CD4-positive, alpha-beta T cell (primary cell): ENCODE data around the gene A1BG. TPM values are rescaled to one million over a fixed set of nuclear protein-coding genes. Genes with fewer than 3 reads are reported as not detected.

ENCODE experiments used
- ATAC-seq: fragments of 200-7000 bp; cut with Tn5 transposase; one replicate; pipeline ENCODE4 v1.10.0; 2022; ENCODE audit warnings: mild to moderate bottlenecking; ENCODE audit not compliant: poor library complexity
- CTCF ChIA-PET: fragments of 350-600 bp; sonication (Branson Sonifier 250); formaldehyde crosslinking; loops from one replicate; lab custom pipeline; 2021; ENCODE audit warnings: antibody characterized with exemption, inconsistent platforms; lab: Charles Lee
- POLR2A ChIA-PET: fragments of 350-600 bp; sonication (Branson Sonifier 250); formaldehyde crosslinking; loops from one replicate; lab custom pipeline; 2021; ENCODE audit warnings: antibody characterized with exemption, inconsistent platforms; lab: Charles Lee
- DNase-seq, 14 experiments: peaks; one replicate each; pipeline ENCODE4 v3.0.0-alpha.2; 2013 to 2020; ENCODE audit warnings: mixed read lengths in 2 of 14
- H3K27ac ChIP-seq, 2 donors: one replicate each; pipeline versions ENCODE4 v1.5.1 to v1.7.0; 2013; ENCODE audit warnings: low read length in 2 of 2, low read depth in 1 of 2, mild to moderate bottlenecking in 1 of 2
- H3K27me3 ChIP-seq, 2 experiments: 1 replicate in 1 of 2; 2 replicates in 1 of 2; pipeline versions ENCODE4 v1.6.1 to v1.7.0; 2013; ENCODE audit warnings: low read length in 2 of 2, control low read depth in 1 of 2, mild to moderate bottlenecking in 1 of 2, moderate library complexity in 1 of 2; ENCODE audit not compliant: insufficient read depth in 2 of 2, control insufficient read depth in 1 of 2
- H3K36me3 ChIP-seq: one replicate; pipeline ENCODE4 v1.6.1; 2013; ENCODE audit warnings: low read length, control low read depth; ENCODE audit not compliant: insufficient read depth
- H3K4me1 ChIP-seq: one replicate; pipeline ENCODE4 v1.6.1; 2013; ENCODE audit warnings: low read length, control low read depth; ENCODE audit not compliant: insufficient read depth
- H3K4me3 ChIP-seq: one replicate; pipeline ENCODE4 v1.5.1; 2013; ENCODE audit warnings: mild to moderate bottlenecking, low read length, moderate library complexity
- H3K9me3 ChIP-seq, 2 experiments: 1 replicate in 1 of 2; 2 replicates in 1 of 2; pipeline versions ENCODE4 v1.6.1 to v1.7.0; 2013; ENCODE audit warnings: low read length in 2 of 2, mild to moderate bottlenecking in 2 of 2, control low read depth in 1 of 2, moderate library complexity in 1 of 2; ENCODE audit not compliant: control insufficient read depth in 1 of 2, insufficient read depth in 1 of 2
- H3K27ac Mint-ChIP-seq: one replicate; pipeline ENCODE4 v1.8.0; 2020; ENCODE audit warnings: mixed read lengths
- H3K27me3 Mint-ChIP-seq: one replicate; pipeline ENCODE4 v1.8.0; 2021; ENCODE audit warnings: mixed read lengths
- H3K36me3 Mint-ChIP-seq: one replicate; pipeline ENCODE4 v1.8.0; 2021; ENCODE audit warnings: low read depth, mixed read lengths
- H3K4me1 Mint-ChIP-seq: one replicate; pipeline ENCODE4 v1.8.0; 2021; ENCODE audit warnings: low read depth, mixed read lengths
- H3K4me3 Mint-ChIP-seq: one replicate; pipeline ENCODE4 v1.8.0; 2020; ENCODE audit warnings: mild to moderate bottlenecking, mixed read lengths
- H3K9me3 Mint-ChIP-seq: one replicate; pipeline ENCODE4 v1.8.0; 2020; ENCODE audit warnings: mixed read lengths
- CTCF ChIP-seq: fragments of 200-600 bp; IDR thresholded peaks from one replicate; pipeline ENCODE4 v1.8.0; 2022; ENCODE audit warnings: antibody characterized with exemption, mild to moderate bottlenecking
- intact Hi-C, 2 experiments: fragments of 100-400 bp; cut with DNase I in 1 of 2; cut with micrococcal nuclease in 1 of 2; formaldehyde crosslinking; loops; one replicate each; pipeline versions ENCODE4 v1.15.1 to v1.9.0; 2023 to 2025; cut with DNase I, micrococcal nuclease
- total RNA-seq, 174 experiments: library from RNA in 2 of 174; stranded (reverse) in 2 of 174; gene quantifications; one replicate each; pipeline ENCODE4 v1.2.3 and lab custom pipeline; 2021 to 2026

Gene A1BG
- total RNA-seq, 2 experiments from 2014 or later = 7.6 to 8.4 TPM

GRCh38 chr19:58307736-58308135 lies 45.6 kb downstream of the A1BG start:
- ATAC-seq = no peak
- no peaks in the 10 kb centered on the region for H3K9me3 ChIP-seq
- POLR2A ChIA-PET = interaction anchor here (1.2 to 1.7 kb wide), 3 partner anchors 29 to 124 kb away, joined by 3 to 5 read pairs (median 4); partner anchors contain the start of genes ZNF274 and ZNF8

GRCh38 chr19:58305932-58306323 lies 47.4 kb downstream of the A1BG start:
- Mint-ChIP-seq H3K27me3 (no peaks in the 10 kb centered on the region), H3K4me1 (peaks cover 55% of the 10 kb centered on the region), H3K9me3 (no peaks in the 10 kb centered on the region), H3K36me3 (peaks cover 89% of the 10 kb centered on the region), H3K27ac (peak overlapping the region; percentile 95), H3K4me3 (peak overlapping the region; percentile 95)
- ChIA-PET POLR2A (interaction anchor here (0.6 to 3.3 kb wide), 6 partner anchors 21 to 200 kb away, joined by 3 to 31 read pairs (median 8); partner anchors contain the start of genes ZNF274, ZNF584, ZNF8 and ZSCAN22), CTCF (interaction anchor here (1.2 kb wide), 1 partner anchor 70 kb away, joined by 3 read pairs; no protein-coding TSS in a partner anchor)
- intact Hi-C loops = loop anchor here (1.0 to 5.0 kb wide), 10 partner anchors 20 to 211 kb away; partner anchors contain the start of genes ZNF274 (in 2 of the 2), ZNF497 (in 2 of the 2), ZNF8 (in 2 of the 2) and RPS5 (in 1 of the 2)
- peak overlapping the region; percentile 96 for H3K4me3 ChIP-seq
- H3K27me3 ChIP-seq = no peaks in the 10 kb centered on the region
- peak overlapping the region; percentile 93 to 97 for H3K27ac ChIP-seq
- ATAC-seq (no peak), DNase-seq (peak in 3 of 14 experiments; percentile 22 to 32 (median 26))
- H3K4me1 ChIP-seq = peaks cover 21% of the 10 kb centered on the region
- H3K9me3 ChIP-seq = no peaks in the 10 kb centered on the region
- peaks cover 40% of the 10 kb centered on the region for H3K36me3 ChIP-seq
- TF ChIP-seq CTCF = no peak

More at GRCh38 chr19:58307736-58308135, 45.6 kb downstream of the A1BG start:
- no peak for DNase-seq
- TF ChIP-seq CTCF = no peak
- Mint-ChIP-seq H3K27me3 (no peaks in the 10 kb centered on the region), H3K9me3 (no peaks in the 10 kb centered on the region), H3K4me1 (peaks cover 58% of the 10 kb centered on the region), H3K36me3 (peaks cover 92% of the 10 kb centered on the region), H3K4me3 (peak overlapping the region; percentile 62), H3K27ac (no peak overlapping the region)
- Histone ChIP-seq H3K36me3 (peaks cover 54% of the 10 kb centered on the region), H3K4me1 (peaks cover 21% of the 10 kb centered on the region), H3K27ac (no peak overlapping the region), H3K27me3 (no peaks in the 10 kb centered on the region), H3K4me3 (no peak overlapping the region)
- CTCF ChIA-PET = no interaction called here
- intact Hi-C loops = loop anchor here in 1 of 2 experiments (2.0 to 5.0 kb wide), 3 partner anchors 125 to 210 kb away; partner anchors contain the start of genes ZBTB45, ZNF274 and ZNF324B

GRCh38 chr19:58305065-58305931 lies 48.0 kb downstream of the A1BG start, which contains the start of gene ERVK3-1:
Gene ERVK3-1, plus strand, starts transcription at chr19:58305377. Its CDS starts 6,792 bp downstream, at chr19:58312169.
- H3K36me3 ChIP-seq = peaks cover 41% of the 10 kb centered on the region
- peaks cover 52% of the 10 kb centered on the region for H3K4me1 Mint-ChIP-seq
- peaks cover 21% of the 10 kb centered on the region for H3K4me1 ChIP-seq
- peak; percentile 96 for ATAC-seq
- peak within 1 kb of the TSS; percentile 96 for H3K4me3 ChIP-seq
- H3K9me3 ChIP-seq = no peaks in the 10 kb centered on the region
- ChIA-PET CTCF (interaction anchor here (1.2 kb wide), 1 partner anchor 69 kb away, joined by 3 read pairs; no protein-coding TSS in a partner anchor), POLR2A (interaction anchor here (0.6 to 3.3 kb wide), 17 partner anchors 12 to 1114 kb away, joined by 3 to 31 read pairs (median 4); partner anchors contain the start of genes ZNF132, ZNF264, ZNF274 and ZNF497)
- H3K36me3 Mint-ChIP-seq = peaks cover 91% of the 10 kb centered on the region
- intact Hi-C loops = loop anchor here (1.0 to 5.0 kb wide), 10 partner anchors 21 to 212 kb away; partner anchors contain the start of genes ZNF497 (in 2 of the 2), ZNF8 (in 2 of the 2), RPS5 (in 1 of the 2) and ZBTB45 (in 1 of the 2)
- peak within 1 kb of the TSS; percentile 95 for H3K27ac Mint-ChIP-seq
- DNase-seq = peak; percentile 84 to 99 (median 92)
- no peaks in the 10 kb centered on the region for H3K27me3 Mint-ChIP-seq
- H3K27me3 ChIP-seq = no peaks in the 10 kb centered on the region
- TF ChIP-seq CTCF = no peak
- H3K27ac ChIP-seq = peak within 1 kb of the TSS; percentile 93 to 97
- no peaks in the 10 kb centered on the region for H3K9me3 Mint-ChIP-seq
- H3K4me3 Mint-ChIP-seq = peak within 1 kb of the TSS; percentile 95
